ENCODE results near the gene GGA1.
"Not testable (repeated sequence)": the region's sequence is repeated elsewhere in the genome, so short reads cannot be mapped to it uniquely, and the experiment has no call there.

Gene GGA1

DNA sequence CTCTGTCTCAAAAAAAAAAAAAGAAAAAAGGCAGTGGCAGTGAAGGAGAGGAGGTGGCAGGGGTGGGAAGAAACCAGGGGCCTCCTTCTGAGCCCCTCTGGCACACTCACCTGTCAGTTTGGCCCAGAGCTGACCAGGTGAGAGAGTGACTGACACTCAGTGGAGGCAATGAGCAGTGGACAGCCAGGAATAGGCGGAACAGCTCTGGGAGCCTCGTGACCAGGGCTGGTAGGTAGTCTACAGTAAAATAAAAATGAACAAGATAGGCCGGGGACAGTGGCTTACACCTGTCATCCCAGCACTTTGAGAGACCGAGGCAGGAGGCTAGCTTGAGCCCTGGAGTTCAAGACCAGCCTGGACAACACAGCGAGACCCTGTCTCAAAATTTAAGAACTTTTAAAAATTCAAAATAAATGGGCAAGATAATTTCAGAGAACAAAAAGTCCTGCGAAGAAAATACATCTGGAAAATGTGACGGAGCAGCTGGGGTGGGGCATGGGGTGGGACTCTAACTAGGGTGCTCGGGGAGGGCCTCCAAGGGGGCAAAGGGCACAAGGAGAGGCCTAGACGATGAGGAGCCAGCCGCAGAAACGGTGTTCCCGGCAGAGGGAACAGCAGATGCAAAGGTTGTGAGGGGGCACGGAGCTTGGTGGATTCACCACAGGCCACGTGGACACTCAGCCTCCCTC is 46.1 kb downstream of the GGA1 start:
- no peak for DNase-seq

DNA sequence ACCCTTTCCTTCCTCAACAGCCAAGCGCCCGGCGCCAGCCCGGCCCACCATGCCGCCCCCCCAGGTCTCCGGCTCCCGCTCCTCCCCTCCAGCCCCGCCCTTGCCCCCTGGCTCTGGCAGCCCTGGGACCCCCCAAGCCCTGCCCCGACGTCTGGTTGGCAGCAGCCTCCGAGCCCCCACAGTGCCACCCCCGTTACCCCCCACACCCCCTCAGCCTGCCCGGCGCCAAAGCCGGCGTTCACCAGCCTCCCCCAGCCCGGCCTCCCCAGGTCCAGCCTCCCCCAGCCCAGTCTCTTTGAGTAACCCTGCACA is 46.6 kb downstream of the GGA1 start:
- no peak for DNase-seq

DNA sequence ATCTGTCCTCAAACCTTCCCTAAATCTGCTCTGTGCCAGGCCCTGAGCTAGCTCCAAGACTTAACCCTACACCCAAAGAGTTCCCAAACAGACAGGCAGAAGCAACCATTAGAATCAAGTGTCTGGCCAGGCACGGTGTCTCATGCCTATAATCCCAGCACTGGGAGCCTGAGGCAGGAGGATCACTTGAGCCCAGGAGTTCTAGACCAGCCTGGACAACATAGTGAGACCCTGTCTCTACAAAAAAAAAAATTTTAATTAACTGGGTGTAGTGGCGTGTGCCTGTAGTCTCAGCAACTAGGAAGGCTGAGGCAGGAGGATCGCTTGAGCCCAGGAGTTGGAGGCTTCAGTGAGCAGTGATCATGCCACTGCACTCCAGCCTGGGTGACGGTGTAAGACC is 47.9 kb downstream of the GGA1 start:
- DNase-seq: not testable (repeated sequence)

DNA sequence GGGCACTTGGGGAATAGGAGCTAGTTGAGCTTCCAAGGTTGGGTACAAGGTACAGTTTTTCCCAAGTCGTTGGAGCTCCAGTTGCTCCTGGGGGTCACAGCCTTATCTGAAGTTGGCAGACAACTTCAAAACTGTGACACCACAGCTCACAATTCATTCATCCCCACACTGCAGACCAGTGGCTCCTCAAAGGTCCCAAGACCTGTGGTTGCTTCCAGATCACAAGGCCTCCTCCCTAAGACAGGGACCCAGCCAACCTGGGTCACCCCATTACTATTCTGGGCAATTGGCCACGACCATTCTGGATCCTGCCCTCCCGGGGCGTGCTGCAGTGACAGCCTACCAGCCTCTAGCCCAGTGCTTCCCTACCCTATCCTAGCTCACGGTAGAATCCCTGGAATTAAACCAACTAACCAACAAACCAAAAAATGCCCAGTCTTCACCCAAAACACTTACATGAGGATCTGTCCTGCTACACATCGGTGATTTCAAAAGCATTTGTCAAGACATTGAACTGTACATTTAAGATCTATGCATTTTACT is 49.0 kb downstream of the GGA1 start:
- DNase-seq: peak; percentile 23

DNA sequence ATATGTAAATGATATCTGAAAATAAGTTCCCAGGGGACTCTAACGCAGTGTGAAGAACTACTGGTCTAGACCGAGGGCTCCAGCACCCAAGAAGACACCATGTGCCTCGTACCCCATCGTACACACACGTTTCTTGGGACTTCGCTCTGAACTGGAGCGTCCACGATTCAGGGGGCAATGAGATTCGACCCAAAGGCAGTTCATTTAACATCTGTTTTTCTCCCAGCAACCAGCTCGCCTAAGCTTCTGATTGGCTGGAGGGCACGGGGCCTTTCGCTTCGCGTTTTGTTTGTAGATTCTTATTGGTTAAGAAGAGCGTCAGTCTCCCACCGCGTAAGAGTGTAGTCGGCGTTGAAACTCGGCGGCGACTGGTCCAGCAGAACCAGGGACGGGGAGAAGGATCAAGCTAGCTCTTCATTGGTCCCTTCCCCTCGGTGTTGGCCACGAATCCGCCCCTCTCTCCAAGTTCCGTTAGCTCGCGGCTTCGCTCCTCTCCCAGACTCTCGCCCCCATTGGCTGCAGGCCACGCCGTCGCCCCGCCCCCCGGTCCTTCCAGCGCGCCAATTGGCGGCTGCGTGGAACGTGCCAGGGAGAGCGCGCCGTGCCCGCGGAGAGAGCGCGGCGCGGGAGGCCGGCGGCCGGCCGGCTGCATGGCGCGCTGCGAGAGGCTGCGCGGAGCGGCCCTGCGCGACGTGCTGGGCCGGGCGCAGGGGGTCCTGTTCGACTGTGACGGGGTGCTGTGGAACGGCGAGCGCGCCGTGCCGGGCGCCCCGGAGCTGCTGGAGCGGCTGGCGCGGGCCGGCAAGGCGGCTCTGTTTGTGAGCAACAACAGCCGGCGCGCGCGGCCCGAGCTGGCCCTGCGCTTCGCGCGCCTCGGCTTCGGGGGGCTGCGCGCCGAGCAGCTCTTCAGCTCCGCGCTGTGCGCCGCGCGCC is 49.8 kb downstream of the GGA1 start, which contains the start of gene PDXP:
PDXP (plus strand) TSS at position 591 of the 933 bp plus-strand sequence; CDS start at position 651, 60 bp downstream.
- DNase-seq: peak; percentile 100

DNA sequence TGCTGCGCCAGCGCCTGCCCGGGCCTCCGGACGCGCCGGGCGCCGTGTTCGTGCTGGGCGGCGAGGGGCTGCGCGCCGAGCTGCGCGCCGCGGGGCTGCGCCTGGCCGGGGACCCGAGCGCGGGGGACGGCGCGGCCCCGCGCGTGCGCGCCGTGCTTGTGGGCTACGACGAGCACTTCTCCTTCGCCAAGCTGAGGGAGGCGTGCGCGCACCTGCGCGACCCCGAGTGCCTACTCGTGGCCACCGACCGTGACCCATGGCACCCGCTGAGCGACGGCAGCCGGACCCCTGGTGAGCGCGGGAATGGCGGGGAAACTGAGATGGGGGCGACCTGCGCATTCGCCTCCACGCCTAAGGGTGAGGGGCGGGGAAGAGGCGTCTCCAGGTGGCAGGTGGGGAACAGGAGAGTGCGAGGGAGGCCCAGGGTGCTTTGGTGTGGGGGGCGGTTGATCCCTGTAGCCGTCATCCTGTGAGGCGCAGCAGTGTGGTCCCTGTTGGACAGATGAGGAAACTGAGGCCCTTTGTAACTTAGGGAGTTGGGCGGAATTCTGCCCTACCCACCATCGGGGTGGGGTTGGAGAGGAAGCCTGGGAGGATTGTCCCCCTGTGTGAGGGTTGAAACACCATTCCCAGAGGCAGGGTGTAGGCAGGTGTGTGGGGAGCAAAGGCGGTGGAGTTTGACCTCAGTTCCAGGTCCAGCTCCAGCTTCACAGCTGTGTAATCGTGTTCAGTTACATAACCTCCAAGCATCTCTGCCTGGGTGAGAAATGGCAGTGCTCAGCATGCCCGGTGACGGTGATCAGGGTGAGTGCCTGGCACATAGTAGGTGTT is 50.6 kb downstream of the GGA1 start:
- no peak for DNase-seq

DNA sequence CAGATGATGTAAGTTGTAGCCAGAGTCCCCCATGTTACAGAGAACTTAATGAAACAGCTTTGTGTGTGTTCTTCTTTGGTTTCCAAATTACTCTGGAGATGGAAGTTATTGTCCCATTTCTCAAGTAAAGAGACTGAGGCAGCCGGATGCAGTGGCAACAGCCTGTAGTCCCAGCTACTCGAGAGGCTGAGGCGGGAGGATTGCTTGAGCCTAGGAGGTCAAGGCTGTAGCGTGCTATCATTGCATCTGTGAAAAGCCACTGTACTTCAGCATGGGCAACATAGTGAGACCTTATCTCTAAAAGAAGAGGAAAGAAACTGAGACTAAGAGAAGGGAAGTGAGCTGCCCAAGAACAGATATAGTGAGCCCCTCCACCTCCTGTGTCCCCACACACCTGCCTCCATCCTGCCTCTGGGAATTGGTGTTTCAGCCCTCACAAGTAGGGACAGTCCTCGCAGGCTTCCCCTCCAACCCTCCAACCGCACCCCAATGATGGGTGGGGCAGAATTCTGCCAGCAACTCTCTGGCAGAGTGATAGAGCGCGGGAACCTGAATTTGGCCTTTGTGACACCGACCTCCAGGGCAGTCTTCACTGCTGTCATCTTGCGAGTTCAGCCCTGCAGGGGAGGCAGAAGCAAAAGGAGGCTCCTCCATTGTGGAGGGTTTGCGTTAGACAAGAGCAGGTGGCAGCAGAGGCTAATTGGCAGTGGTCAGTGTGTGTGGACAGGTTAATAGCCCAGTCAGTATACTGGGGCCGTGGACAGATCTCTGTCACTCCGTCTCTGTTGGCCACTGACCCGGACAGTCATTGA is 51.5 kb downstream of the GGA1 start:
- no peak for DNase-seq

GRCh38 chr22:37660709-37661045 is 52.0 kb downstream of the GGA1 start:
- no peak for DNase-seq

DNA sequence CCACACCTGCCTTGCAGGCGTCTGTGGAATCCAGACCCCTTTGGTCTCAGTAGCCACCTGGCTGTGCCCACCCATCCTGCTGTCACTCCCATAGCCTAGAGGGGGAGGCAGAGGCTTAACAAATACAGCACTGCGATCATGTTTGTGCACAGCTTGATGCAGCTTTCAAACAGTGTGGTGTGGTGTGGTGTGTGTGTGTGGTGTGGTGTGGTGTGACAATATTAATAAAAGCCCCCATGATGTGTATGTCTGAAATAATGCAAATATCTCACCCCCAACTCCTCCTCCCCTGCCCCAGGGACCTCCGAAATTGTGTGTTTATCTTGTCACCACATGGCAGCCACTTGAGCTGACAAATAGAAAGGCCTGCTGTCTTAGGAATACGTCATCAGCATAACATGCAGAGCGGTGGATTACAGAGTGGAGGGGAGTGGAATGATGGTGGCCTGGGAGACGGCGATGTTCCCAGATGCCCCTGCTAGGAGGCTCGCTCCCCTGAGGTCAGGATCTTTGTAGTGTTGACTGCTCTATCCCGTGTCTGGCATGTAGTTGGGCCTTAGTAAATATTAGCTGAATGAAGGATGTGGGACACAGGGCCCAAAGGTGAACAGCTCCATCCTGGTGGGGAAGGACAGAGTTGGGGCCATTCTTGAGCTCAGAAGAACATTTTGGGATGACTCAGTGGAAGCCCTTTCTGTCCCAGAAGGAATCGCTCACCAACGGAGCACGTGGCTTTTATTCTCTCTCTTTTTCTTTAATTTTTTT is 52.7 kb downstream of the GGA1 start:
- peak; percentile 89 for DNase-seq

DNA sequence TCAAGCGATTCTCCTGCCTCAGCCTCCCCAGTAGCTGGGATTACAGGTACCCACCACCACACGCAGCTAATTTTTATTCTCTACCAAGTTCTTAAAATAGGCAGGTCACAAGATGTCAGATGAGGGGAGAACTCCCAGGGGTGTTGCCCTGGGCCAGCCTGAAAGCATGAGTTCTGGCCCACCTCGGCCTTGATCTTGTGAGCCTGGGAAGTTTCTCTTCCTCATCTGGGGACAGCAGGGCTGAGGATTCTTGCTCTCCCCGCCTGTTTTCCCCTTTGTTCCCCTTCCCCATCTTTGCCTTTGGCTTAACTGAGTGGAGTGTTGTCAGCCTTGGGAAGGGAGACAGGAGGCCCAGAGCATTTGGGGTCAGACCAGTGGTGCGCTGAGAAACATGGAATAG is 53.4 kb downstream of the GGA1 start:
- DNase-seq: no peak

GRCh38 chr22:37663521-37664140 is 55.0 kb downstream of the GGA1 start:
- no peak for DNase-seq

- DNase-seq: no peak
Observed at GRCh38 chr22:37664249-37665101, 55.8 kb downstream of the GGA1 start.

DNA sequence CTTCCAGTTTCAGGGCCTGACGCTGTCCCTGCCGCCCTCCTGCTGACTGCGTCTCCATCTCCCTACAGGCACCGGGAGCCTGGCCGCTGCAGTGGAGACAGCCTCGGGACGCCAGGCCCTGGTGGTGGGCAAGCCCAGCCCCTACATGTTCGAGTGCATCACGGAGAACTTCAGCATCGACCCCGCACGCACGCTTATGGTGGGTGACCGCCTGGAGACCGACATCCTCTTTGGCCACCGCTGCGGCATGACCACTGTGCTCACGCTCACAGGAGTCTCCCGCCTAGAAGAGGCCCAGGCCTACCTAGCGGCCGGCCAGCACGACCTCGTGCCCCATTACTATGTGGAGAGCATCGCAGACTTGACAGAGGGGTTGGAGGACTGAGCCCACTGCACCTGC is 56.9 kb downstream of the GGA1 start:
- no peak for DNase-seq

DNA sequence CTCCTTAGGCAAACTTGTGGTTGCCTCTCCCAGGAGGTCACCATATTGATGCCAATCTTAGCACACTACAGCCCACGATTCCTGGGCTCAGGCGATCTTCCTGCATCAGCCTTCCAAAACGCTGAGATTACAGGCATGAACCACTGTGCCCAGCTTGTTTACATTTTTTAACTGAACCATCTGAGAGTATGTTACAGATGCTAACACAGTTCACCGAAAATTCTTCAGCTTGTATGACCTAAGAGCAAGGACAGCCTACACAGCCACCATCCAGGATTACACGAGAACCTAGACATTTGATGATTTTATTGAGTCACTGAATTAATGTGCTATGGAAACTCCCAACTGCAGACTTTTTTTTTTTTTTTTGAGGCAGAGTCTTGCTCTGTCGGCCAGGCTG is 61.0 kb downstream of the GGA1 start:
- DNase-seq: peak; percentile 32

DNA sequence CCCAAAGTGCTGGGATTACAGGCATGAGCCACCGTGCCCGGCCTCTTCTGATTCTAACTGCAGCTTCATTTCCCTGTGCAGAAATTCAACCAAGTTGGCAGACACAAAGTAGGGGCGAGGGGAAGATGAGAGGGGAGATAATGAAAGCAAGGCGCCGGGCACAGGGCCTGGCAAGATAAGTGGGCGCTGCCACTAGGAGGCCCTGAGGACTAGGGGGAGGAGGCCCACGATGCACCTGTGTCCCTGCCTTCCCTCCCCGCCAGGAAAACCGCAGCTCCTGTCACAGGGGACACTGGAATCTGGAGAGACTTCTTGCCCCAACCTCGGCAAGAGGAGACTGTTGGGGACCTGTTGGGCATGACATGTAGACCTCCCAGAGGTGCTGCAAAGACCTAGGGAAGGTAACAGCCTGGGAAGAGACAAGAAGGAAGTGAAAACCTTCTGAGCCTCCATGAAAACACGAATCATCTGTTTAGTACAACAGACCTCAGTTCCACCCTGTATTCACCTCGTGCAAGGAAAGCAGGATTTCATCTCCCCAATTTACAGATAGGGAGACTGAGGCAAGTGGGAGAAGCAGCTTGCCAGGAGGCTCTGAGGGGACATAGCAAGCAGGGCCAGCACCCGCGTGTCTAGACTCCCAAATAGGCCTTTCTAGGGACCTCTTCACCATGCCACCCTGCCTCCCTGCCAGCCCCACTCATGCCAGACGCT is 63.7 kb downstream of the GGA1 start:
- DNase-seq: no peak

DNA sequence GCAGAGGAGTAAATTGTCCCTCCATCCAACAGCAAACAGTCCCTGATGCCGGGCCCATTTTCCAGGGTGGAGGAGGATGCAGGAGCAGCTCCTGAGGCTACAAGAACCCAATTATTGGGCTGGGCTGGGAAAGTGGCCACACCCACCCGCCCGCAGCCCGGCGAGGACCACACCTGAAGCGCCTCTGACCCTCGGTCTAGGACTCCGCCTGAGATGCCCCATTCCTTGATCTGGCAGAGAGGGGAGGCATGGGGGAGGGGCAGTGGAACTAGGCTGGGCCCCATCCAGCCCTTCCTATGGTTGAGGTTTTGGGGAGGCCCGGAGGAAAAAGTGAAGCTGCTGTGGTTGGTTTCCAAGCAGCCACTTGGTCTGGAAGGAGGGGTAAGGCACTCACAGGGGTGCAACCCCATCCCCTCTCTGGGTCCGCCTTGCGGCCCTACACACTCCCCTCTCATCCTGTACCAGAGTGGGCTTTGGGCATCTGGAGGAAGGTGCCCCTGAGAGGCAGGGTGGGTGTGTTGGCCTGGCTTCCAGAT is 64.4 kb downstream of the GGA1 start:
- DNase-seq: no peak

DNA sequence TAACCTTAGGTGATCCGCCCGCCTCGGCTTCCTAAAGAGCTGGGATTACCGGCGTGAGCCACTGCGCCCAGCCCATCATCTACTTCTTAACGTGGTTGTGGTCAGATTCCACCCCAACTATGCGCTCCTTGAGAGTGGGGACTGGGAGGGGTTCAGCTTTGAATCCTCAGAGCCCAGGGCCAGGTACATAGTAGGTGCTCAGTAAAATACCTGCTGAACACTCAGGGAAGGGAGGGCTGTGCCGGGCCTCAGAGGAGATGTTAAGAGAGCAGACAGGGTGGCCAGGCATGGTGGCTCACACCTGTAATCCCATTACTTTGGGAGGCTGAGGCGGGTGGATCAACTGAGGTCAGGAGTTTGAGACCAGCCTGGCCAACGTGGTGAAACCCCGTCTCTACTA is 65.6 kb downstream of the GGA1 start:
- no peak for DNase-seq
